GM12892 (cell line): ENCODE measurements around the gene TNFSF9.

ENCODE experiments used
- POLR2A ChIP-seq: IDR thresholded peaks from 2 replicates; pipeline ENCODE4 v1.6.1; 2011; ENCODE audit warnings: low read depth, low read length, control low read depth
- POLR2AphosphoS5 ChIP-seq: IDR thresholded peaks from 2 replicates; pipeline ENCODE4 v1.6.1; 2011; ENCODE audit warnings: low read depth, low read length, control low read depth
- TAF1 ChIP-seq: IDR thresholded peaks from 2 replicates; pipeline ENCODE4 v1.6.1; 2011; ENCODE audit warnings: low read depth, mild to moderate bottlenecking, control low read depth, low read length, borderline replicate concordance

- TF ChIP-seq POLR2AphosphoS5 (no peak), TAF1 (no peak), POLR2A (no peak)
These were observed 11.5 kb upstream of the TNFSF9 start for GRCh38 chr19:6519289-6519688.
